Measurements from ENCODE around the gene OR4D10.

OR4D10 gene

DNA sequence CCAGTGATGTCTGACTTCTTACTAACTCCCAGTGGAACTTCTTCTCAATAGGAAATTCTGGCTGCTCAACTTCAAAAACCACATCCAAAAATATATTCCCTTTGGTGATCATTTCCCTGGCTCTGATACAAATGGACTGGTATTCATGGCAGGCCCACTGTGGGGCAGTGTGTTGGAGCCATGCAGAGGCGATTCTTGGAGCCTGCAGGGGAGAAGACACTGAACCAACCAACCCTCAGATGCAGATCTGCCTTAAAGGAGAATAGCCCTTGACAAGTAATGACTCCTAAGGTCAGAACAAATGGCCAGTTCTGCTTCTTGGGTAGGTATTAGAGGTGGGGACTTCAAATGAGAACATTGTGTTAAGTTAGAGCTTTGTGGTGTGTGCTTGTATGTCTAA lies 50.4 kb downstream of the OR4D10 start:
- DNase-seq (ENCODE audit: low read depth in 1 of 2, low spot score in 1 of 2) = no peak

DNA sequence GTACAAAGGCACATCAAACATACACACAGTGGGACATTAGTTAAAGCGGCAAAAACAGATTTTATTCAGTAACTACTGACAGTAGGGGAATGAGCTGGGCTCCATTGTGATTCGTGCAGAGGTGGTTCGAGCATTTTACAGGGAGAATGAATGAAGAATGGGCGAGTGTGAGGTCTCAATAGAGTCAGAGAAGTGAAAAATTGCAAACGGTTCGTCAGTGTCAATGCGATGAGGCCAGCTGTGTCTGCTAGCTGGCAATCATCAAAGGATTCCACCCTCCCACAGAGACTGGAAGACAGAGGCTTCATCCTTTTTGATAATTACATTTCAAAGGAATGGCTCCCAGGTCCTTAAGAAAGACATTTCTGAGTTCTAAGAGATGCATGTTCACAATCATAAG lies 55.6 kb downstream of the OR4D10 start:
- no peak for DNase-seq (ENCODE audit: low read depth in 1 of 2, low spot score in 1 of 2)
